CD4-positive, alpha-beta T cell treated with Interleukin-17A for 4 hours (primary cell): ENCODE results near the gene ZDHHC11B.
"Not testable (repeated sequence)": the region's sequence is repeated elsewhere in the genome, so short reads cannot be mapped to it uniquely, and the experiment has no call there.

Source experiments
- DNase-seq: peaks from one replicate; pipeline ENCODE4 v3.0.0-alpha.2; 2020; ENCODE audit warnings: mixed read lengths

ZDHHC11B gene

GRCh38 chr5:714215-715118 lies 70.1 kb downstream of the ZDHHC11B start:
- not testable (repeated sequence) for DNase-seq

GRCh38 chr5:713686-714085 lies 70.8 kb downstream of the ZDHHC11B start:
- DNase-seq, result not testable (repeated sequence)

GRCh38 chr5:708848-709517 lies 75.5 kb downstream of the ZDHHC11B start:
- DNase-seq, result not testable (repeated sequence)

GRCh38 chr5:708374-708773 lies 76.2 kb downstream of the ZDHHC11B start:
- DNase-seq, result not testable (repeated sequence)

- DNase-seq, result not testable (repeated sequence)
These were observed 78.4 kb downstream of the ZDHHC11B start for GRCh38 chr5:706127-706526.

- DNase-seq, result not testable (repeated sequence)
These were observed 87.5 kb downstream of the ZDHHC11B start for GRCh38 chr5:696753-697702.

- DNase-seq, result not testable (repeated sequence)
These were observed 88.3 kb downstream of the ZDHHC11B start for GRCh38 chr5:696191-696590.

GRCh38 chr5:695475-695874 lies 89.1 kb downstream of the ZDHHC11B start:
- DNase-seq, result not testable (repeated sequence)

GRCh38 chr5:694042-694431 lies 90.5 kb downstream of the ZDHHC11B start:
- not testable (repeated sequence) for DNase-seq

- DNase-seq, result peak; percentile 91
These were observed 91.1 kb downstream of the ZDHHC11B start, which contains the start of gene TPPP for GRCh38 chr5:693271-694041. Gene TPPP (minus strand): TSS chr5:693352. CDS start chr5:678060, 15,292 bp downstream.

- not testable (repeated sequence) for DNase-seq
These were observed 91.9 kb downstream of the ZDHHC11B start for GRCh38 chr5:692529-693041.

GRCh38 chr5:691817-692528 lies 92.6 kb downstream of the ZDHHC11B start:
- no peak for DNase-seq

- DNase-seq, result not testable (repeated sequence)
These were observed 93.5 kb downstream of the ZDHHC11B start for GRCh38 chr5:691049-691448.

GRCh38 chr5:690293-690692 lies 94.2 kb downstream of the ZDHHC11B start:
- DNase-seq, result not testable (repeated sequence)

- DNase-seq, result not testable (repeated sequence)
These were observed 96.0 kb downstream of the ZDHHC11B start for GRCh38 chr5:688348-689010.

- not testable (repeated sequence) for DNase-seq
These were observed 97.6 kb downstream of the ZDHHC11B start for GRCh38 chr5:686936-687335.

- DNase-seq, result not testable (repeated sequence)
These were observed 98.4 kb downstream of the ZDHHC11B start for GRCh38 chr5:686172-686523.

GRCh38 chr5:685262-686171 lies 99.0 kb downstream of the ZDHHC11B start:
- DNase-seq, result no peak

- no peak for DNase-seq
These were observed 99.7 kb downstream of the ZDHHC11B start for GRCh38 chr5:684751-685216.
